Stimulated activated CD4-positive, alpha-beta T cell treated with anti-CD3 and anti-CD28 coated beads, Interleukin-2, amount 100 ng/mL, for 48 hours (primary cell): Measurements from ENCODE around the gene RXFP4.

Source experiments
- DNase-seq, 2 donors: peaks; one replicate each; pipeline ENCODE4 v3.0.0-alpha.2; 2020

Gene RXFP4

GRCh38 chr1:155931332-155932038 is 10.0 kb upstream of the RXFP4 start:
- DNase-seq = no peak

- no peak for DNase-seq
These were observed 9.4 kb upstream of the RXFP4 start for GRCh38 chr1:155932081-155932480.

- no peak for DNase-seq
These were observed 9.0 kb upstream of the RXFP4 start for GRCh38 chr1:155932487-155932886.

- no peak for DNase-seq
These were observed 7.8 kb upstream of the RXFP4 start for GRCh38 chr1:155933591-155934096.

- peak; percentile 85 to 86 for DNase-seq
These were observed 7.1 kb upstream of the RXFP4 start, which contains the start of gene KHDC4 for GRCh38 chr1:155934097-155934935. TSS of gene KHDC4 (minus strand) at chr1:155934413. CDS start at chr1:155934373, 40 bp downstream.

GRCh38 chr1:155934936-155935590 is 6.4 kb upstream of the RXFP4 start:
- DNase-seq = no peak

GRCh38 chr1:155938220-155938627 is 3.2 kb upstream of the RXFP4 start:
- no peak for DNase-seq

- no peak for DNase-seq
These were observed 901 bp upstream of the RXFP4 start for GRCh38 chr1:155940482-155940992.

- no peak for DNase-seq
These were observed 550 bp downstream of the RXFP4 start for GRCh38 chr1:155941845-155942531.

- DNase-seq = no peak
These were observed 1.2 kb downstream of the RXFP4 start for GRCh38 chr1:155942578-155943141.

GRCh38 chr1:155944444-155944799 is 3.0 kb downstream of the RXFP4 start:
- DNase-seq = no peak

GRCh38 chr1:155946633-155947219 is 5.3 kb downstream of the RXFP4 start:
- no peak for DNase-seq

- no peak for DNase-seq
These were observed 5.9 kb downstream of the RXFP4 start for GRCh38 chr1:155947292-155947691.

GRCh38 chr1:155947741-155948140 is 6.3 kb downstream of the RXFP4 start:
- no peak for DNase-seq

- DNase-seq = no peak
These were observed 9.4 kb downstream of the RXFP4 start for GRCh38 chr1:155950829-155951228.

GRCh38 chr1:155951753-155952504 is 10.5 kb downstream of the RXFP4 start:
- no peak for DNase-seq

GRCh38 chr1:155952505-155952890 is 11.1 kb downstream of the RXFP4 start:
- DNase-seq = no peak

- no peak for DNase-seq
These were observed 13.2 kb downstream of the RXFP4 start for GRCh38 chr1:155954645-155955044.

- no peak for DNase-seq
These were observed 16.0 kb downstream of the RXFP4 start for GRCh38 chr1:155957411-155957915.

- DNase-seq = no peak
These were observed 18.8 kb downstream of the RXFP4 start for GRCh38 chr1:155960081-155960745.
